ENCODE results near the gene BBLN.
"Not testable (repeated sequence)": the region's sequence is repeated elsewhere in the genome, so short reads cannot be mapped to it uniquely, and the experiment has no call there.

- TF ChIP-seq EZH2, CTCF, EZH2phosphoT487 (IDR thresholded peaks at IDR 0.05): not testable (repeated sequence)
These were observed 29.4 kb upstream of the BBLN start for GRCh38 chr9:128130651-128131050.
